HepG2 (cell line): ENCODE measurements around the gene MST1R. TPM values are rescaled to one million over a fixed set of nuclear protein-coding genes. Genes with fewer than 3 reads are reported as not detected.
A peak's percentile ranks its signal among the peaks of the same experiment; 100 is the strongest.

ENCODE experiments used
- ATAC-seq: fragments of 200-7000 bp; cut with Tn5 transposase; 3 replicates; pipeline ENCODE4 v1.9.1; 2020; ENCODE audit warnings: mild to moderate bottlenecking, moderate library complexity
- BruUV-seq: library from RNA; stranded (reverse); fragments of 400-500 nt; replicated peaks from 2 replicates; lab custom pipeline; 2021; lab: Mats Ljungman, UMichigan
- CTCF ChIA-PET: fragments of 300-600 bp; formaldehyde crosslinking; extraction: SDS; loops from one replicate; lab custom pipeline; 2021; ENCODE audit warnings: low total read pairs, inconsistent platforms, low intra/inter-chr PET ratio; lab: Yijun Ruan, JAX
- POLR2A ChIA-PET: fragments of 350-600 bp; sonication (Branson Sonifier 250); formaldehyde crosslinking; loops from one replicate; lab custom pipeline; 2020; ENCODE audit warnings: antibody characterized with exemption, inconsistent platforms; lab: Yijun Ruan, JAX
- DNase-seq: peaks from one replicate; pipeline ENCODE4 v3.0.0-alpha.2; 2015; ENCODE audit warnings: low spot score
- FAIRE-seq: peaks from 3 replicates; lab custom pipeline; 2011; peaks lifted over from hg19 to GRCh38; lab: Jason Lieb, UNC
- H2AFZ ChIP-seq: one replicate; pipeline ENCODE4 v1.6.1; 2011; ENCODE audit warnings: low read length, inconsistent platforms
- H3K27ac ChIP-seq: fragments of 300-600 bp; 3 replicates; pipeline ENCODE4 v1.8.0; 2011; ENCODE audit warnings: mixed run types, mild to moderate bottlenecking, mixed read lengths, low read length, inconsistent platforms; ENCODE audit not compliant: insufficient read depth; ENCODE audit errors: extremely low read length
- H3K27me3 ChIP-seq, 2 experiments: fragments of 200-600 bp in 1 of 2; 2 replicates in 1 of 2; 3 replicates in 1 of 2; pipeline versions ENCODE4 v1.6.0 to v1.8.0; 2011; ENCODE audit warnings: low read length in 2 of 2, mild to moderate bottlenecking in 2 of 2, moderate library complexity in 2 of 2, inconsistent platforms in 1 of 2; ENCODE audit not compliant: insufficient read depth in 2 of 2, control insufficient read depth in 1 of 2
- H3K36me3 ChIP-seq, 2 experiments: fragments of 200-600 bp in 1 of 2; replicated peaks in 1 of 2; 2 replicates in 1 of 2; 3 replicates in 1 of 2; pipeline versions ENCODE4 v1.5.1 to v1.8.0; 2011; ENCODE audit warnings: low read length in 2 of 2, inconsistent platforms in 1 of 2; ENCODE audit not compliant: insufficient read depth in 2 of 2, control insufficient read depth in 1 of 2
- H3K4me1 ChIP-seq: 2 replicates; pipeline ENCODE4 v1.5.1; 2012; ENCODE audit warnings: low read length, inconsistent platforms; ENCODE audit not compliant: insufficient read depth
- H3K4me2 ChIP-seq: 2 replicates; pipeline ENCODE4 v1.6.0; 2011; ENCODE audit warnings: low read depth, low read length, inconsistent platforms
- H3K4me3 ChIP-seq, 3 experiments: fragments of 200-600 bp in 1 of 3; sonication (generic), shearing (Covaris generic) in 1 of 3; replicated peaks in 1 of 3; 2 replicates each; pipeline ENCODE4 v1.5.1; 2011 to 2016; ENCODE audit warnings: low read length in 3 of 3, inconsistent platforms in 2 of 3, low read depth in 2 of 3, mild to moderate bottlenecking in 2 of 3, control low read depth in 1 of 3, mixed read lengths in 1 of 3; ENCODE audit not compliant: insufficient read depth in 1 of 3
- H3K79me2 ChIP-seq: one replicate; pipeline ENCODE4 v1.6.1; 2011; ENCODE audit warnings: low read length, inconsistent platforms; ENCODE audit not compliant: insufficient read depth
- H3K9ac ChIP-seq: 2 replicates; pipeline ENCODE4 v1.6.0; 2011; ENCODE audit warnings: mild to moderate bottlenecking, low read depth, low read length, inconsistent platforms; ENCODE audit not compliant: insufficient read depth
- H3K9me3 ChIP-seq: 2 replicates; pipeline ENCODE4 v1.5.1; 2012; ENCODE audit warnings: mild to moderate bottlenecking, low read length
- H4K20me1 ChIP-seq: 2 replicates; pipeline ENCODE4 v1.6.0; 2011; ENCODE audit warnings: inconsistent platforms, mild to moderate bottlenecking, low read length, moderate library complexity; ENCODE audit not compliant: insufficient read depth
- ATF4 ChIP-seq, 2 experiments: fragments of 450-650 bp in 1 of 2; sonication (generic) in 1 of 2; formaldehyde crosslinking; IDR thresholded peaks; 2 replicates each; pipeline versions ENCODE4 v1.5.0 to v1.8.0; 2020 to 2022; ENCODE audit warnings: mild to moderate bottlenecking in 1 of 2, missing genetic modification reagents in 1 of 2
- HOXA9 ChIP-seq: sonication (generic); formaldehyde crosslinking; IDR thresholded peaks from 2 replicates; pipeline ENCODE4 v1.8.1; 2022; ENCODE audit warnings: missing genetic modification reagents, mild to moderate bottlenecking, moderate library complexity, borderline replicate concordance
- KDM5B ChIP-seq: sonication (generic); formaldehyde crosslinking; IDR thresholded peaks from 2 replicates; pipeline ENCODE4 v1.4.0; 2020; ENCODE audit warnings: missing genetic modification reagents, mild to moderate bottlenecking, borderline replicate concordance
- NFE2L1 ChIP-seq: sonication (generic); formaldehyde crosslinking; IDR thresholded peaks from 2 replicates; pipeline ENCODE4 v1.4.0; 2020; ENCODE audit warnings: missing genetic modification reagents, mild to moderate bottlenecking, borderline replicate concordance
- TAF15 ChIP-seq: fragments of 200-400 bp; formaldehyde crosslinking; IDR thresholded peaks from one replicate; pipeline ENCODE4 v1.6.1; 2018; ENCODE audit warnings: mild to moderate bottlenecking, low read depth, low read length; ENCODE audit not compliant: poor library complexity, severe bottlenecking
- ZNF121 ChIP-seq: sonication (generic); formaldehyde crosslinking; IDR thresholded peaks from 2 replicates; pipeline ENCODE4 v1.5.0; 2020; ENCODE audit warnings: mild to moderate bottlenecking, missing genetic modification reagents
- ZNF207 ChIP-seq: fragments of 450-650 bp; IDR thresholded peaks from 2 replicates; pipeline ENCODE4 v1.6.1; 2016; ENCODE audit warnings: antibody characterized with exemption, borderline replicate concordance
- ZNF883 ChIP-seq: sonication (generic); formaldehyde crosslinking; IDR thresholded peaks from 2 replicates; pipeline ENCODE4 v1.5.1; 2020; ENCODE audit warnings: mild to moderate bottlenecking, missing genetic modification reagents; ENCODE audit errors: not compliant biosample characterization
- WGBS: methylation state at CpG from one replicate; pipeline ENCODE4 v1.1.6; 2017; ENCODE audit warnings: low lambda C conversion rate; 5-methylcytosine and 5-hydroxymethylcytosine counted together
- in situ Hi-C: cut with HindIII; loops from 2 replicates; pipeline ENCODE4 v1.10.0; 2017; ENCODE audit warnings: low pct_unique_long_range_greater_than_20kb; ENCODE audit not compliant: extremely low pct_ligation_motif_present
- intact Hi-C: fragments of 100-400 bp; cut with micrococcal nuclease; formaldehyde crosslinking; loops from one replicate; pipeline ENCODE4 v1.10.0; 2022; ENCODE audit not compliant: unreplicated experiment
- polyA plus RNA-seq, 8 experiments: library from polyadenylated mRNA; depleted of rRNA in 3 of 8; stranded (reverse) in 7 of 8; unstranded in 1 of 8; fragments of >200 nt; fragmentation: Illumina TruSeq in 4 of 8; extraction: Trizol in 4 of 8; gene quantifications; 2 replicates each; pipeline versions ENCODE4 v1.2.1 to v1.2.3, GENCODE V29; 2011 to 2016; ENCODE audit warnings: low read depth in 4 of 8, missing spikeins in 1 of 8, mixed read lengths in 1 of 8; ENCODE audit not compliant: insufficient read depth in 1 of 8
- total RNA-seq, 5 experiments: library from RNA; depleted of rRNA; stranded (reverse); fragments of >200 nt; fragmentation: Illumina TruSeq; extraction: Trizol; gene quantifications; 2 replicates each; pipeline ENCODE4 v1.2.3, GENCODE V29; 2016; ENCODE audit warnings: low read depth in 1 of 5

MST1R gene
- total and polyA plus RNA-seq, 2 of the 13 experiments (the other 11 are each of a cell fraction or from before 2014, with no cell fraction given) = 0.11 to 0.77 TPM

GRCh38 chr3:49952924-49953323 lies 49.3 kb upstream of the MST1R start:
- H3K79me2 ChIP-seq = peaks cover 78% of the 10 kb centered on the region
- no peak overlapping the region for H3K4me3 ChIP-seq
- CTCF ChIA-PET = no interaction called here
- no TSS peak for BruUV-seq
- H3K4me2 ChIP-seq = no peak overlapping the region
- no peaks in the 10 kb centered on the region for H3K9me3 ChIP-seq
- no peaks in the 10 kb centered on the region for H3K27me3 ChIP-seq
- no peak overlapping the region for H3K27ac ChIP-seq
- no peak overlapping the region for H3K9ac ChIP-seq
- intact Hi-C loops = no loop called here
- ATAC-seq (no peak), FAIRE-seq (no peak), DNase-seq (no peak)
- H2AFZ ChIP-seq = no peak overlapping the region
- in situ Hi-C loops = no loop called here
- H3K4me1 ChIP-seq = 0 out of 2 replicates have a peak, but pooled peaks cover 7% of the 10 kb centered on the region
- H3K36me3 ChIP-seq = no peaks in the 10 kb centered on the region
- POLR2A ChIA-PET = no interaction called here
- H4K20me1 ChIP-seq = no peaks in the 10 kb centered on the region
- 100% methylated on average over 6 of the region's 6 CpGs for WGBS
- TF ChIP-seq NFE2L1 (CRISPR knock-in tag) = no peak
- TF ChIP-seq ZNF121 = peak; percentile 50
- TF ChIP-seq ATF4 (CRISPR knock-in tag; IDR thresholded peaks at IDR 0.05) = no peak
- no peak for TF ChIP-seq ZNF207

GRCh38 chr3:49942651-49943050 lies 39.0 kb upstream of the MST1R start:
- TF ChIP-seq KDM5B (CRISPR knock-in tag) (no peak), TAF15 (no peak), ZNF883 (no peak), ZNF121 (peak; percentile 17; the same call in 1 of the 2 replicates), HOXA9 (CRISPR knock-in tag) (no peak)
- H3K79me2 ChIP-seq = peaks cover 62% of the 10 kb centered on the region
- FAIRE-seq (no peak), ATAC-seq (no peak), DNase-seq (no peak)
- H2AFZ ChIP-seq = no peak overlapping the region
- ChIA-PET POLR2A (no interaction called here), CTCF (no interaction called here)
- peaks cover 26% of the 10 kb centered on the region for H3K4me1 ChIP-seq
- no peak overlapping the region for H3K4me3 ChIP-seq
- intact Hi-C loops = no loop called here
- BruUV-seq = no TSS peak
- in situ Hi-C loops = no loop called here
- H3K27ac ChIP-seq = no peak overlapping the region
- H3K9me3 ChIP-seq = no peaks in the 10 kb centered on the region
- no peak overlapping the region for H3K4me2 ChIP-seq
- H3K9ac ChIP-seq = no peak overlapping the region
- H4K20me1 ChIP-seq = peaks cover 17% of the 10 kb centered on the region
- peaks cover 0 to 2% of the 10 kb centered on the region in 2 experiments; a peak in 2 of 5 replicates for H3K36me3 ChIP-seq
- peaks cover 0 to 2% of the 10 kb centered on the region in 2 experiments; a peak in 2 of 5 replicates for H3K27me3 ChIP-seq
- 88% methylated on average over 2 of the region's 2 CpGs for WGBS
